K562 (cell line): ENCODE results near the gene RUNDC1. TPM values are rescaled to one million over a fixed set of nuclear protein-coding genes. Genes with fewer than 3 reads are reported as not detected.
A peak's percentile ranks its signal among the peaks of the same experiment; 100 is the strongest.

Source experiments
- ATF7 ChIP-seq: fragments of 450-650 bp; IDR thresholded peaks from 2 replicates; pipeline ENCODE4 v1.7.1; 2014; ENCODE audit warnings: mild to moderate bottlenecking, moderate library complexity
- DLX4 ChIP-seq: fragments of 250-450 bp; sonication (Bioruptor Pico); IDR thresholded peaks from 2 replicates; pipeline ENCODE4 v1.6.1; 2021; ENCODE audit warnings: mild to moderate bottlenecking
- FOXJ3 ChIP-seq: sonication (generic); formaldehyde crosslinking; IDR thresholded peaks from 2 replicates; pipeline ENCODE4 v1.4.0; 2020; ENCODE audit warnings: mild to moderate bottlenecking, missing genetic modification reagents
- MGA ChIP-seq: fragments of 450-650 bp; IDR thresholded peaks from 2 replicates; pipeline ENCODE4 v1.6.1; 2016; ENCODE audit warnings: mild to moderate bottlenecking, moderate library complexity
- POLR2A ChIP-seq: fragments of 450-650 bp; conservative IDR thresholded peaks from 2 replicates; pipeline ENCODE4 v1.6.1; 2016
- SMC3 ChIP-seq: conservative IDR thresholded peaks from 2 replicates; pipeline ENCODE4 v1.6.1; 2011; ENCODE audit warnings: low read depth, low read length, improper control_type of control experiment; ENCODE audit not compliant: insufficient read depth
- SP1 ChIP-seq: sonication (generic); formaldehyde crosslinking; IDR thresholded peaks from 2 replicates; pipeline ENCODE4 v1.8.1; 2022; ENCODE audit warnings: mild to moderate bottlenecking, missing genetic modification reagents
- polyA plus RNA-seq, 8 experiments: library from polyadenylated mRNA; depleted of rRNA in 4 of 8; stranded (reverse) in 5 of 8; unstranded in 3 of 8; fragments of >200 nt; fragmentation: Nextera tagmentation in 2 of 8; fragmentation: Illumina TruSeq in 1 of 8; extraction: Ambion mirVana in 2 of 8; extraction: Trizol in 1 of 8; gene quantifications; 2 replicates each; pipeline versions ENCODE4 v1.2.1 to v1.2.3, GENCODE V29; 2011 to 2014; ENCODE audit warnings: inconsistent platforms in 1 of 8, missing spikeins in 1 of 8
- total RNA-seq, 7 experiments: library from RNA; depleted of rRNA in 6 of 7; stranded (reverse); fragments of >200 nt in 6 of 7; fragmentation: Illumina TruSeq in 2 of 7; extraction: Trizol in 2 of 7; gene quantifications; 2 replicates each; pipeline versions ENCODE4 v1.2.1 to v1.2.3, GENCODE V29; 2011 to 2021; ENCODE audit warnings: low replicate concordance in 1 of 7
- TF ChIP-seq, protein P1 (sequence below), 3 experiments: fragments of 200-800 bp in 1 of 3; fragments of 250-450 bp in 1 of 3; fragments of 450-650 bp in 1 of 3; sonication (Bioruptor Pico) in 1 of 3; sonication (Bioruptor generic) in 1 of 3; formaldehyde crosslinking in 1 of 3; IDR thresholded peaks; 2 replicates each; pipeline versions ENCODE4 v1.6.1 to v1.8.0; 2016 to 2022; ENCODE audit warnings: mild to moderate bottlenecking in 2 of 3, missing genetic modification characterization in 2 of 3, missing compliant biosample characterization in 1 of 3, moderate library complexity in 1 of 3
- TF ChIP-seq, protein P2 (sequence below): fragments of 250-450 bp; sonication (Bioruptor Pico); IDR thresholded peaks from 2 replicates; pipeline ENCODE4 v1.4.0; 2020; ENCODE audit warnings: mild to moderate bottlenecking

Gene RUNDC1
- total and polyA plus RNA-seq, 9 of the 15 experiments (the other 6 are each of a cell fraction or from before 2014, with no cell fraction given) = 3.4 to 12.6 (median 9.4) TPM

GRCh38 chr17:42964161-42964932 is 16.0 kb upstream of the RUNDC1 start, which contains the start of gene AARSD1 (continued):
- peak; percentile 92 for TF ChIP-seq MGA
- 0 out of 2 replicates have a peak, but pooled peaks have one; percentile 2 for TF ChIP-seq SMC3
- TF ChIP-seq DLX4 (CRISPR knock-in tag) = no peak
- TF ChIP-seq, protein P1, sequence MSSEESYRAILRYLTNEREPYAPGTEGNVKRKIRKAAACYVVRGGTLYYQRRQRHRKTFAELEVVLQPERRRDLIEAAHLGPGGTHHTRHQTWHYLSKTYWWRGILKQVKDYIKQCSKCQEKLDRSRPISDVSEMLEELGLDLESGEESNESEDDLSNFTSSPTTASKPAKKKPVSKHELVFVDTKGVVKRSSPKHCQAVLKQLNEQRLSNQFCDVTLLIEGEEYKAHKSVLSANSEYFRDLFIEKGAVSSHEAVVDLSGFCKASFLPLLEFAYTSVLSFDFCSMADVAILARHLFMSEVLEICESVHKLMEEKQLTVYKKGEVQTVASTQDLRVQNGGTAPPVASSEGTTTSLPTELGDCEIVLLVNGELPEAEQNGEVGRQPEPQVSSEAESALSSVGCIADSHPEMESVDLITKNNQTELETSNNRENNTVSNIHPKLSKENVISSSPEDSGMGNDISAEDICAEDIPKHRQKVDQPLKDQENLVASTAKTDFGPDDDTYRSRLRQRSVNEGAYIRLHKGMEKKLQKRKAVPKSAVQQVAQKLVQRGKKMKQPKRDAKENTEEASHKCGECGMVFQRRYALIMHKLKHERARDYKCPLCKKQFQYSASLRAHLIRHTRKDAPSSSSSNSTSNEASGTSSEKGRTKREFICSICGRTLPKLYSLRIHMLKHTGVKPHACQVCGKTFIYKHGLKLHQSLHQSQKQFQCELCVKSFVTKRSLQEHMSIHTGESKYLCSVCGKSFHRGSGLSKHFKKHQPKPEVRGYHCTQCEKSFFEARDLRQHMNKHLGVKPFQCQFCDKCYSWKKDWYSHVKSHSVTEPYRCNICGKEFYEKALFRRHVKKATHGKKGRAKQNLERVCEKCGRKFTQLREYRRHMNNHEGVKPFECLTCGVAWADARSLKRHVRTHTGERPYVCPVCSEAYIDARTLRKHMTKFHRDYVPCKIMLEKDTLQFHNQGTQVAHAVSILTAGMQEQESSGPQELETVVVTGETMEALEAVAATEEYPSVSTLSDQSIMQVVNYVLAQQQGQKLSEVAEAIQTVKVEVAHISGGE (CRISPR knock-in tag; IDR thresholded peaks at IDR 0.05) = peak in 1 of 3 experiments; percentile 44; a peak in 1 of 6 replicates
- TF ChIP-seq, protein P2, sequence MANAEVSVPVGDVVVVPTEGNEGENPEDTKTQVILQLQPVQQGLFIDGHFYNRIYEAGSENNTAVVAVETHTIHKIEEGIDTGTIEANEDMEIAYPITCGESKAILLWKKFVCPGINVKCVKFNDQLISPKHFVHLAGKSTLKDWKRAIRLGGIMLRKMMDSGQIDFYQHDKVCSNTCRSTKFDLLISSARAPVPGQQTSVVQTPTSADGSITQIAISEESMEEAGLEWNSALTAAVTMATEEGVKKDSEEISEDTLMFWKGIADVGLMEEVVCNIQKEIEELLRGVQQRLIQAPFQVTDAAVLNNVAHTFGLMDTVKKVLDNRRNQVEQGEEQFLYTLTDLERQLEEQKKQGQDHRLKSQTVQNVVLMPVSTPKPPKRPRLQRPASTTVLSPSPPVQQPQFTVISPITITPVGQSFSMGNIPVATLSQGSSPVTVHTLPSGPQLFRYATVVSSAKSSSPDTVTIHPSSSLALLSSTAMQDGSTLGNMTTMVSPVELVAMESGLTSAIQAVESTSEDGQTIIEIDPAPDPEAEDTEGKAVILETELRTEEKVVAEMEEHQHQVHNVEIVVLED (CRISPR knock-in tag) = peak; percentile 77
- TF ChIP-seq ATF7 = peak; percentile 75
- TF ChIP-seq SP1 (CRISPR knock-in tag) = 0 out of 2 replicates have a peak, but pooled peaks have one; percentile 44
- TF ChIP-seq FOXJ3 = no peak
- TF ChIP-seq POLR2A = peak; percentile 97
